HG03565 (cell line): Measurements from ENCODE around the gene SHOC2.
"Not testable (repeated sequence)": the region's sequence is repeated elsewhere in the genome, so short reads cannot be mapped to it uniquely, and the experiment has no call there.

ENCODE experiments used
- ATAC-seq: cut with Tn5 transposase; IDR thresholded peaks from one replicate; pipeline ENCODE4 v1.9.1; 2021; ENCODE audit warnings: mild to moderate bottlenecking, moderate library complexity; ENCODE audit not compliant: unreplicated experiment

SHOC2 gene

GRCh38 chr10:110901954-110902819 is 17.2 kb upstream of the SHOC2 start:
- no peak for ATAC-seq

- ATAC-seq: no peak
Observed at GRCh38 chr10:110903280-110904278, 15.8 kb upstream of the SHOC2 start.

GRCh38 chr10:110910138-110910537 is 9.3 kb upstream of the SHOC2 start:
- ATAC-seq: no peak

GRCh38 chr10:110912374-110912773 is 7.0 kb upstream of the SHOC2 start:
- ATAC-seq: no peak

- no peak for ATAC-seq
Observed at GRCh38 chr10:110914431-110914830, 5.0 kb upstream of the SHOC2 start.

- no peak for ATAC-seq
Observed at GRCh38 chr10:110915035-110915434, 4.4 kb upstream of the SHOC2 start.

GRCh38 chr10:110915600-110915999 is 3.8 kb upstream of the SHOC2 start:
- not testable (repeated sequence) for ATAC-seq

- ATAC-seq: no peak
Observed at GRCh38 chr10:110916554-110917346, 2.7 kb upstream of the SHOC2 start.

GRCh38 chr10:110918269-110918642 is 1.1 kb upstream of the SHOC2 start:
- no peak for ATAC-seq

- peak; percentile 75 for ATAC-seq
Observed at GRCh38 chr10:110918643-110919348, 608 bp upstream of the SHOC2 start, which contains the start of gene BBIP1. BBIP1 (minus strand) TSS chr10:110919180; CDS start chr10:110918157, 1,023 bp downstream.

GRCh38 chr10:110919971-110920881 is 822 bp downstream of the SHOC2 start:
- ATAC-seq: peak; percentile 28

- no peak for ATAC-seq
Observed at GRCh38 chr10:110923856-110924493, 4.6 kb downstream of the SHOC2 start.

GRCh38 chr10:110927461-110927860 is 8.1 kb downstream of the SHOC2 start:
- ATAC-seq: no peak

- no peak for ATAC-seq
Observed at GRCh38 chr10:110931769-110932381, 12.5 kb downstream of the SHOC2 start.

- no peak for ATAC-seq
Observed at GRCh38 chr10:110932505-110933180, 13.2 kb downstream of the SHOC2 start.

GRCh38 chr10:110936757-110937156 is 17.4 kb downstream of the SHOC2 start:
- ATAC-seq: no peak

GRCh38 chr10:110939419-110939818 is 20.0 kb downstream of the SHOC2 start:
- ATAC-seq: no peak
